Keratinocyte (primary cell): ENCODE data around the gene TMEM131. TPM values are rescaled to one million over a fixed set of nuclear protein-coding genes. Genes with fewer than 3 reads are reported as not detected.
"Not testable (repeated sequence)": the region's sequence is repeated elsewhere in the genome, so short reads cannot be mapped to it uniquely, and the experiment has no call there.

Source experiments
- DNase-seq: peaks from one replicate; pipeline ENCODE4 v3.0.0-alpha.2; 2011; ENCODE audit warnings: low read depth, missing footprints, low spot score
- FAIRE-seq: peaks from 2 replicates; lab custom pipeline; 2011; peaks lifted over from hg19 to GRCh38; lab: Jason Lieb, UNC
- H2AFZ ChIP-seq: 2 replicates; pipeline ENCODE4 v1.6.0; 2012; ENCODE audit warnings: low read length, control low read depth, inconsistent platforms; ENCODE audit not compliant: control insufficient read depth
- H3K27ac ChIP-seq: 2 replicates; pipeline ENCODE4 v1.5.1; 2011; ENCODE audit warnings: low read length; ENCODE audit not compliant: control insufficient read depth, insufficient read depth
- H3K27me3 ChIP-seq: 3 replicates; pipeline ENCODE4 v1.6.0; 2011; ENCODE audit warnings: low read length; ENCODE audit not compliant: control insufficient read depth, insufficient read depth; ENCODE audit errors: extremely low read depth
- H3K36me3 ChIP-seq, 2 experiments: 2 replicates in 1 of 2; 3 replicates in 1 of 2; pipeline ENCODE4 v1.5.1; 2011; ENCODE audit warnings: low read length in 2 of 2, mild to moderate bottlenecking in 1 of 2; ENCODE audit not compliant: control insufficient read depth in 2 of 2, insufficient read depth in 2 of 2; ENCODE audit errors: extremely low read depth in 1 of 2
- H3K4me1 ChIP-seq: 3 replicates; pipeline ENCODE4 v1.5.1; 2011; ENCODE audit warnings: low read length; ENCODE audit not compliant: control insufficient read depth, insufficient read depth; ENCODE audit errors: extremely low read depth
- H3K4me2 ChIP-seq: 3 replicates; pipeline ENCODE4 v1.6.0; 2011; ENCODE audit warnings: low read depth, low read length; ENCODE audit not compliant: control insufficient read depth, insufficient read depth; ENCODE audit errors: extremely low read depth
- H3K4me3 ChIP-seq, 3 experiments: fragments of 200-600 bp in 1 of 3; sonication (generic) in 1 of 3; 2 replicates in 2 of 3; 3 replicates in 1 of 3; pipeline ENCODE4 v1.5.1; 2011 to 2016; ENCODE audit warnings: low read length in 3 of 3, mild to moderate bottlenecking in 3 of 3, control low read depth in 2 of 3, inconsistent platforms in 1 of 3, low read depth in 1 of 3, mixed read lengths in 1 of 3, mixed run types in 1 of 3, moderate library complexity in 1 of 3; ENCODE audit not compliant: control insufficient read depth in 2 of 3, insufficient read depth in 2 of 3; ENCODE audit errors: extremely low read depth in 1 of 3
- H3K79me2 ChIP-seq: 2 replicates; pipeline ENCODE4 v1.6.0; 2012; ENCODE audit warnings: low read length; ENCODE audit not compliant: control insufficient read depth, insufficient read depth
- H3K9ac ChIP-seq: 3 replicates; pipeline ENCODE4 v1.6.0; 2011; ENCODE audit warnings: low read length; ENCODE audit not compliant: control insufficient read depth, insufficient read depth; ENCODE audit errors: extremely low read depth
- H3K9me1 ChIP-seq: 3 replicates; pipeline ENCODE4 v1.6.0; 2011; ENCODE audit warnings: low read length; ENCODE audit not compliant: control insufficient read depth, insufficient read depth; ENCODE audit errors: extremely low read depth
- H3K9me3 ChIP-seq: 2 replicates; pipeline ENCODE4 v1.5.1; 2012; ENCODE audit warnings: low read depth, low read length; ENCODE audit not compliant: control insufficient read depth
- H4K20me1 ChIP-seq: 3 replicates; pipeline ENCODE4 v1.6.0; 2011; ENCODE audit warnings: low read length; ENCODE audit not compliant: control insufficient read depth, insufficient read depth; ENCODE audit errors: extremely low read depth
- CTCF ChIP-seq, 3 experiments: IDR thresholded peaks in 1 of 3; conservative IDR thresholded peaks in 1 of 3; optimal IDR thresholded peaks in 1 of 3; 2 replicates in 2 of 3; 3 replicates in 1 of 3; pipeline versions ENCODE3 to v1.5.1; 2011; ENCODE audit warnings: low read length in 3 of 3, mild to moderate bottlenecking in 3 of 3, moderate library complexity in 2 of 3, control low read depth in 1 of 3, inconsistent platforms in 1 of 3; ENCODE audit not compliant: insufficient read depth in 2 of 3; ENCODE audit errors: extremely low read depth in 1 of 3
- EZH2 ChIP-seq: IDR thresholded peaks from one replicate; pipeline ENCODE4 v1.6.1; 2012; ENCODE audit warnings: inconsistent platforms, mild to moderate bottlenecking, low read length, moderate library complexity
- dilution Hi-C: fragments of 300-500 bp; cut with MboI; formaldehyde crosslinking; loops from one replicate; pipeline ENCODE4 v1.7.0; 2020; ENCODE audit warnings: low sequenced_read_pairs; ENCODE audit not compliant: extremely low pct_ligation_motif_present
- polyA plus RNA-seq, 5 experiments: library from polyadenylated mRNA; depleted of rRNA in 3 of 5; stranded (reverse) in 3 of 5; stranded (forward) in 1 of 5; unstranded in 1 of 5; fragments of >200 nt; gene quantifications; 1 replicate in 1 of 5; 2 replicates in 3 of 5; 3 replicates in 1 of 5; pipeline versions ENCODE4 v1.2.1 to v1.2.3, GENCODE V29; 2011 to 2012; ENCODE audit warnings: missing spikeins in 2 of 5, low read depth in 1 of 5, low replicate concordance in 1 of 5

The TMEM131 gene
- polyA plus RNA-seq, 1 donor (not counting 4 experiments of a cell fraction or from before 2014, with no cell fraction given): 25.5 TPM

DNA sequence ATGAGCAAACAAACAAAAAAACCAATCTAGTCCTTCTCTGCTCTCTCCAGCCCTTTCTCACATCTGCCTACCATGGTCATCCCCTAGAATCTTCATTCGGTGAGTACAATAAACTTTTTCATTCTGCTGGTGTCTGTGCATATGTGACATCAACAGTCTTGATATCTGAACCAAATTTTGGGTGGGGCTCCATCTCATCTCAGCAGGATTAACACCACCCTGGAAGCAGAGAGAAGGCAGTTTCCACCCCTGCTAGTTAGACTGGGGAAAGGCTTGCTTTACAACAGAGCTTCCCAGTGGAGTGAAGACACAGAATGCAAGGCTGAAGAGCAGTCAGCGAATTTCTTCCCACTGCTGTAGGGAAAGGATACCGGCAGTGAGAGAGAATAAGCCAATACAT lies 116.9 kb downstream of the TMEM131 start:
- Histone ChIP-seq H3K36me3 (no peaks in the 10 kb centered on the region), H4K20me1 (no peaks in the 10 kb centered on the region), H3K9me3 (no peaks in the 10 kb centered on the region), H3K9me1 (no peaks in the 10 kb centered on the region), H3K4me1 (no peaks in the 10 kb centered on the region), H3K27ac (no peak overlapping the region), H3K79me2 (peaks cover 22% of the 10 kb centered on the region), H3K9ac (no peak overlapping the region), H3K4me2 (no peak overlapping the region), H3K27me3 (no peaks in the 10 kb centered on the region), H3K4me3 (no peak overlapping the region), H2AFZ (no peak overlapping the region)
- TF ChIP-seq EZH2 (no peak), CTCF (optimal IDR thresholded peaks at IDR 0.05 in 1 of 3, IDR thresholded peaks at IDR 0.05 in 1 of 3, conservative IDR thresholded peaks at IDR 0.05 in 1 of 3; ENCODE audit: extremely low read depth in 1 of 3, insufficient read depth in 2 of 3, low read length in 3 of 3) (no peak)
- FAIRE-seq (no peak), DNase-seq (no peak)
- dilution Hi-C loops: no loop called here

- H3K4me2 ChIP-seq, H3K4me1 ChIP-seq, FAIRE-seq, H3K27ac ChIP-seq, H3K9me3 ChIP-seq, H3K36me3 ChIP-seq, H3K27me3 ChIP-seq, DNase-seq, H3K9ac ChIP-seq, H4K20me1 ChIP-seq, H2AFZ ChIP-seq, H3K9me1 ChIP-seq, H3K4me3 ChIP-seq, dilution Hi-C loops: not testable (repeated sequence)
- H3K79me2 ChIP-seq: peaks cover 27% of the 10 kb centered on the region
These were observed 117.4 kb downstream of the TMEM131 start for GRCh38 chr2:97878317-97878716.

DNA sequence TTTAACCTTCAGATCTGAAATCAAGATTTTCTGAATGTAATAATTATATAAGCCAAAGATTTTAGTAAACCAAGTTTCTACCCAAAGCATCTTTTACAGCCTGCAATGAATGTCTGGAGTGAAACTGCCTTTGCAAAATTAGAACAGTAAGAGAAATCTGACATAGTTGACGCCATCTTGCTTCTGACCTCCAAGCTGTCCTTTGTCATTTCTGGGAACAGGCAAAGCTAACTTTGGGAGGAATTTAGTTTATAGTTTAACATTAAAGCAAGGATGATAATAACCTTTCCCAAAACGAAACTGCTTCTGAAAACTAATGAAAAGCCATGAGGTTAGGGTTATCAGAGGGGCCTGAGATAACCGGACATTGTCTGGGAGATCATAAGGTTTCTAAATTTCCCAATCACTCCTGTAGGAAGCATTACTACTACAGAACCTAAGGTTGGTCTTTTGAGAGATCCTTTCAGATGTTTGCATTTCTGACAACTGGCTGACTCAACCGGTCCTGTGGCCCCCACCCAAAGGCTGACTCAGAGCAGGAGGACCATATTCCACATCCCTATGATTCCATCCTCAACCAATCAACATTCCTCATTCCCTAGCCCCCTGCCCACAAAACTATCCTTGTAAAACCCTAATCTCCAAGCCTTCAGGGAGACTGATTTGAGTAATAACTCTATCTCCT lies 124.5 kb downstream of the TMEM131 start:
- H2AFZ ChIP-seq: no peak overlapping the region
- TF ChIP-seq EZH2 (no peak), CTCF (optimal IDR thresholded peaks at IDR 0.05 in 1 of 3, IDR thresholded peaks at IDR 0.05 in 1 of 3, conservative IDR thresholded peaks at IDR 0.05 in 1 of 3; ENCODE audit: extremely low read depth in 1 of 3, insufficient read depth in 2 of 3, low read length in 3 of 3) (no peak)
- peaks cover 35% of the 10 kb centered on the region for H3K4me1 ChIP-seq
- DNase-seq: peak; percentile 21
- peak overlapping the region; percentile 86 for H3K4me2 ChIP-seq
- no peak overlapping the region for H3K9ac ChIP-seq
- no peaks in the 10 kb centered on the region for H4K20me1 ChIP-seq
- dilution Hi-C loops: no loop called here
- H3K9me3 ChIP-seq: peaks cover 3% of the 10 kb centered on the region
- H3K36me3 ChIP-seq: no peaks in the 10 kb centered on the region
- H3K9me1 ChIP-seq: no peaks in the 10 kb centered on the region
- H3K79me2 ChIP-seq: peaks cover 27% of the 10 kb centered on the region
- no peak overlapping the region for H3K4me3 ChIP-seq
- H3K27ac ChIP-seq: peak overlapping the region; percentile 72
- FAIRE-seq: peak; percentile 81
- no peaks in the 10 kb centered on the region for H3K27me3 ChIP-seq
